Adipose tissue (tissue), 3 donors: ENCODE results near the gene OTOS. TPM values are rescaled to one million over a fixed set of nuclear protein-coding genes. Genes with fewer than 3 reads are reported as not detected.

Experiments used
- H3K27ac ChIP-seq: one replicate; pipeline ENCODE4 v1.5.1; 2013; ENCODE audit warnings: low read depth, low read length
- WGBS, 3 donors: extraction: QIAGEN DNeasy Blood & Tissue Kit; methylation state at CpG; one replicate each; pipeline ENCODE4 v1.1.7; 2013; 5-methylcytosine and 5-hydroxymethylcytosine counted together
- polyA plus RNA-seq, 3 donors: library from polyadenylated mRNA; stranded (reverse); fragments of 200-250 nt; gene quantifications; one replicate each; pipeline ENCODE4 v1.2.3, GENCODE V29; 2013
- donor health status: healthy with polysubstance abuse.
- donor health status: Bipolar disorder and iron deficiency.
- donor health status: healthy.

The OTOS gene
- polyA plus RNA-seq, 3 donors, result 0.58 TPM; not detected in 2

DNA sequence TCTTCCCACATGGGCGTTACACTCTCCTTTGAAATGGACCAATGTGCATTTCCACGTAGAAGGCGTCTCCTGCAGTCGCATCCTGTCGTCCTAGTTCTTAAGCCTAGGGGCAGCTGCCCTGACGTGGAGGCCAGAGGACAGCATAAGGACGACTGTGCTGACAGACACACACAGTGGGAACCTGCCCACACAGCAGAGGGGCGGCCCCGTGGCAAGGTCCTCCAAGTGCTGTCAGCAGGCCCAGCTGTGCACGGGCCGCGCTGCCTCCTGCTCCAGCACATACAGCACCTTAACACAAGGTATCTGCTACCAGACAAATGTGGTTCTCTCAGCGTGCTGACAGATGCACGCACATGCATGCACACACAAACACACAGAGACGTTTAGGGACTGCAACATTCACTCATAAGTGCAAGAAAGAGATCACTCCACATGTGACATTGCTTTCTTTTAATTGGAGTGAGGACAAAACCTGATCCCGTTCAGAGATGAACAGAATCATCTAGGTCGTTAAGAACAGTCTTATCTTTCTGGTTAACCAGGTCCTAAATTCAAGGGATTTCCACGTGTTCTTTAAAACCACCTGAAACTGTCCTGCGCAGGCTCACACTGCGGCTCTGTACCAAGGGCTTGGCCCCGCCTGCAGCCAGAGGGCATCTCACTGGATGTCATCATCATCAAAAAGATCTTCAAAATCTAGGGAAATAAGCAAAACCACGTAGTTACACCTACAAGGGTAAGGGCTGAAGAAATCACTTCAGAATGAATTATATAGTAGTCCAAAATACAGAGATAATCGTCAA lies 9.9 kb downstream of the OTOS start:
- no peak overlapping the region for H3K27ac ChIP-seq

DNA sequence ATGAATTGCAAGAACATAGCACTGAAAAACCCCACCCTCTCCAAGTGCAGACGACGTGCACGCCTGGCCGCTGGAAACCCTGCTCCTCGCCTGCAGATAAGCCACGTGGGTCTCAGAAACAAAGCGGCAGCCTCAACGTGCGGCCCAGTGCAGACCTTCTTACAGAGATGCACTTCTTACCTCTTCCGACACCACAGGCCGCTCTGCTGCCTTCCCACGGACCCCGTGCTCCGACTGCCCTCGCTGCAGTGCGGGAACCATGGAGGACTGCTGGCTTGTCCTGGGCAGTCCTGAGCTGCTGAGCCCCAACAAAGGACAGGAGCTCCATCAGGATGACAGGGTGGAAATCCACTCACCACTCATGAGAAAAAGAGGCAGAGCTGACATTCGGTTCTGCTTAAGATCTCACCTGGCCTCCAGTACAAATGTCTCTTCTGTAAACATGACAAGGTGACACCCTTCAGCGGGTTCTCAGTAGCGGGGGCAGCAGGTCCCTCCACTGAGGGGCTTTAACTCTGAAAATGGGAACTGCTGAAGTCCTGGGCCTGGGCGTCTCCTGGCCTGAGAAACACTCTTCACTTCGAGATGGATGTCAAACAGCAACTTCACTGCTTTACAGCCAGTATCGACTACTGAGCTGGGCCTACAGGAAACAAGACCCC lies 10.6 kb downstream of the OTOS start:
- H3K27ac ChIP-seq, result no peak overlapping the region
- WGBS, 3 donors, result 94 to 95% (median 94%) methylated on average over 22 of the region's 22 CpGs

More for the DNA sequence above, 9.9 kb downstream of the OTOS start:
- WGBS, 3 donors, result 90 to 92% (median 92%) methylated on average over 23 of the region's 23 CpGs

DNA sequence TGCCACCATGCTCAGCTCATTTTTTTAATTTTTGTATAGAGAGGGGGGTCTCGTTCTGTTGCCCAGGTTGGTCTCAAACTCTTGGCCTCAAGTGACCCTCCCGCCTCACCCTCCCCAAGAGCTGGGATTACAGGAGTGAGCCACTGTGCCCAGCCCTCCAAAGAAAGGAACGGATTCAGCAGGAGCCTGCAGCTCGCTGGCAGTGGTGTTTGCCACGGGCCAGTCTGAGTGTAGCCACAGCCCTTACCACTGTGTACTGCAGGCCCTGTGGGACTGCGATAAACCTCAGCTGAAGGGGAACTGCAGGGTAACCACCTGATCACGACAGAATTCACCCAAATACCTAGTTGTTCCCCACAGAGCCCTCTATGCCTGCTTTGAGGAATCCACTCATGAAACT lies 11.1 kb downstream of the OTOS start:
- 89 to 94% (median 91%) methylated on average over 7 of the region's 7 CpGs for WGBS, 3 donors
- no peak overlapping the region for H3K27ac ChIP-seq

GRCh38 chr2:240128608-240129145 lies 11.8 kb downstream of the OTOS start:
- WGBS, 3 donors, result 77 to 88% (median 85%) methylated on average over 12 of the region's 12 CpGs
- H3K27ac ChIP-seq, result no peak overlapping the region

DNA sequence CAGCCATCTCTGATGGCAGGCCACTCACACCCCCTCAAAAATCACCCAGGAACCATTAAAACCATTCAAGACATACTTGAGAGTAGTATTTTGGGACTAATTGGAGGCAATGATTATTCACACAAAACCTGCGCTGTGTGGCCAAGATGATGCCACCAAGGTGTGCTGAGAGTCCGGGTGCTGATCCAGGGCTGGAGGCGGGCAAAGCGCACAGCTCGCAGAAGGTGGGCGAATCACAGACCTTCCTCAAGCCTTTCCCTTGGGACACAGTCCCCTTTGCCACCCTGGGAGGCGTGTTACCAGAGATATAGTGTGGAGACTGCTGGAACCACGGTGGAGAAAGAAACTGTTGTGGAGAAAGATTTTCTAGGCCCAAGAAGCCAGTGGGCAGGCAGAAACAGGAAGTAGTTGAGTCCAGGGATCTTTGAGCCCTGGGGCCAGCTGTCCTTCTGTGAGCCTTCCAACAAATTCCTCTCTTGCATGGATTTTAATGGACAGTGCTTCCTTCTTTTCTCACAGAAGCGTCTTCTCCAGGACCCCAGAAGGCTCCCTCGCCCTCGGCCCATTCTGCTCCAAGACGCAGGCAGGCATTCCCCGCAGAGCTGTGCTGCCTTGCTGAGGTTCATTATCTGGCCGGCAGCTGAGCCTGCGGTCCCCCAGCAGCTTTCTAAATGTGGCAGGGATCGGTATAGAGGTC lies 12.4 kb downstream of the OTOS start:
- H3K27ac ChIP-seq, result no peak overlapping the region
- WGBS, 3 donors, result 91 to 95% (median 94%) methylated on average over 16 of the region's 16 CpGs

DNA sequence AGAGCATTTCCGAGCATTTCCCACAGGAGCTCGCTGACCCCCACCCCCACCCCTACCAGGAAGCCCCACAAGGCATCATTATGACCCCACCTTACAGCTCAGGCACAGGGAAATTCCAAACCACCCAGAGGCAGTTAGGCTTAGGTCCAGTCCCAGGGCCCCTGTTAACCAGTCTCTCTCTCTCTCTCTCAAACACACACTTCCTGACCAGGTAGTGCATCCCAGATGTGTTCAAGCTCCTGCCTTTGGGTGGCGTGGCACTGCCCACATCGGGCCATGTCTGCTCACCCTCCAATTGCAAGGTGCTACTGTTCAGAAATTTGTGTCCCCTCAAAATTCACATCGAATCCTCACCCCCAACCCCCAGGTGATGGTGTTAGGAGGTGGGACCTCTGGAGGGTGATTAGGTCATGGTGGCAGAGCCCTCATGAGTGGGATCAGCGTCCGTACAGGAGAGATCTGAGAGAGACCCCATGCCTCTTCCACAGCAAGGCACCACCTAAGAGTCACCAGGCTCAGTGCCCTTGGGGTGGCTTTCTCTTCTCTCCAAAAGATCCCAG lies 13.2 kb downstream of the OTOS start:
- H3K27ac ChIP-seq, result no peak overlapping the region
- 82 to 95% (median 95%) methylated on average over 7 of the region's 7 CpGs for WGBS, 3 donors

- WGBS, 3 donors, result 86 to 95% (median 94%) methylated on average over 10 of the region's 10 CpGs
- no peak overlapping the region for H3K27ac ChIP-seq
Measured at GRCh38 chr2:240126731-240127130, 13.7 kb downstream of the OTOS start.

DNA sequence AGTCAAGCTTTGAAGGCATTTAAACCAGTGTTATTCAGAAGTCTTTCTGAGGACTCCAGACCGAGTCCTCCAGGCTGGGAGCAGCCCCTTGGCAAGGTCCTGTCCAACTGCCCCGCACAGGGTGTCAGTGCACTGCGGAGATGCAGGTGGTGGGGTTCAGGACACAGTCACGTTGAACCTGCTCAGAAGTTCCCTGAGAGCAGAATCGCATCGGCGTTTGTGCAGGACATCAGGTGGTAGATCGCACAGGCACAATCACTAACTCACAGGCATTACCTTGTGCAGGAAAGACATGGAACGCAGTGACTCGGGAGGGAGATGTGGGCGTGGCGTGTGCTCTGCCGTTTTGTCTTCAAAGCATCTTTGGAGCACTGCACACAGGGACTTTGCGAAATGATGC lies 14.7 kb downstream of the OTOS start:
- WGBS, 3 donors, result 94 to 96% (median 94%) methylated on average over 14 of the region's 14 CpGs
- no peak overlapping the region for H3K27ac ChIP-seq

- no peak overlapping the region for H3K27ac ChIP-seq
- 84 to 95% (median 94%) methylated on average over 8 of the region's 8 CpGs for WGBS, 3 donors
Measured at GRCh38 chr2:240124651-240125030, 15.8 kb downstream of the OTOS start.

- WGBS, 3 donors, result 86 to 90% (median 88%) methylated on average over 24 of the region's 24 CpGs
- H3K27ac ChIP-seq, result no peak overlapping the region
Measured at GRCh38 chr2:240123821-240124650, 16.4 kb downstream of the OTOS start.

DNA sequence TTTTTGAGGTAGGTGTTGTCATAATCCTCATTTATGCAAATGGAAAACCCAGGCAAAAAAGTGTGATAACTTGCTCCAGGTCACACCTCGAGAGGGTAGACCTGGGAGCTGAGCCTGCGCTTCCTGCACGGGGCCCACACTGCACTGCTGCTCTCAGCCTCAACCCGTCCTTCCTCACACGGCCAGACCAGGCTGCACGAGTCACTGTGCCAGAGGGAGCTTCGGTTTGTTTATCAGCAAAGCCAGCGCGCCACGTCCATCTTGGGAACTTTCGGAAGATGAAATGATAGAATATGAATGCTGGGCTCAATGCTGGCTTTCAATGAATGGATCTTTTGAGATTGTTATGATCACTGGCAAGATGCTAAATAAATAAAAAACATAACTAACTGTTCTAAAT lies 18.8 kb downstream of the OTOS start:
- no peak overlapping the region for H3K27ac ChIP-seq
- 42 to 61% (median 59%) methylated on average over 11 of the region's 11 CpGs for WGBS, 3 donors

DNA sequence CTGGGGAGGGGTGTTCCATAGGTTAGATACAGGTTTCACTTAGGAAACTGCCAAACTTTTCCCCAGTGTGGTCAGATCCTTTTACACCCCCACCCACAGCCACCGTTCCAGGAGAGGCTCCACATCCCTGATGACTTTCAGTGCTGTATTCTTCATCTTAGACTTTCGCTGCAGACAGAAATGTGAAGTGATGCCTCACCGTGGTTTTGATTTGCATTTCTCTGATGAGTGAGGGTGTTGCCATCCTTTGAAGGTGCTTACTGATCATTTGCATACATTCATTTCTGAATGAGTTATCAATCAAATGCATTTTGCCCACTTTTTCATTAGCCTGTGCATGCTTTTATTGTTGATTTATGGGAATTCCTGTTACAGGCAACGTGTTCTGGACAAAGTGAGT lies 19.3 kb downstream of the OTOS start:
- 57 to 62% (median 60%) methylated on average over 4 of the region's 4 CpGs for WGBS, 3 donors
- H3K27ac ChIP-seq, result no peak overlapping the region

GRCh38 chr2:240114233-240114632 lies 26.2 kb downstream of the OTOS start:
- WGBS, 3 donors, result 75 to 82% (median 76%) methylated on average over 6 of the region's 6 CpGs

DNA sequence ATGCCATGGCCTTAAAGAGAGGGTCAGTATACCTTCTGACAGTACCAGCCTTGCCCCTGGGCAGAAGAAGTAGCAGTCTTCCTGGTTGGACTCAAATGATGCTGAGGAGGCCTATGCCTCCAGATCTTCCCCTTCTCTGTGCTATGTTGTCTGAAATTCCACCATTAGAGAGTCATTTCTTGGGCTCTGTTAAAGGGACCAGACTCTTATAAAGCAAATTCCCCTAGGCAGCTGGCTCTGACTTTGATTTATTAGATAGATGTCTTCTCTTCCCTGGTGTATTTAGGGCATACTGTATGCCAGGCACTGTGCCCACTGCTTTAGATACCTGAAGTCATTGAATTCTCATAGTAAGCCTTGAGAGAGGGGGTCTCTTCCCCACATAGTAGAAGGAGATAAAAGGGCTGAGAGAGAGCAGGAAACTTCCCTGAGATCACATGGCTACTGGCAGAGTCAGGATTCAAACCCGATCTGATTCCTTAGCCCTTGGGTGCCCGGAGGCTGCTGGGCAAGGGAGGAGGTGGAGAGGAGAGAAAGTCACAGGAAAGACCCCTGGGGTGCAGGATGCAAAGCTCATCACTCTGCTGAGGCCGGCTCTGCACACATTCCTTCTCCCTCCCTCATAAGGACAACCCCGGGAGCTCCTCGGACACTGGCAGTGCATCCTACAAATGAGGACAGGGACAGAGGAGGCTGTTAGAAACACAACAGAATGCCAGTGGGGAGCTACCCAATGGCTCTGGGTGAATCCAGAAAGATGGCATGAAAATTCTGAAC lies 27.4 kb downstream of the OTOS start:
- 12 to 28% (median 18%) methylated on average over 5 of the region's 5 CpGs for WGBS, 3 donors
- H3K27ac ChIP-seq, result no peak overlapping the region

More at GRCh38 chr2:240114233-240114632, 26.2 kb downstream of the OTOS start:
- H3K27ac ChIP-seq, result no peak overlapping the region

- 48 to 54% (median 49%) methylated on average over 10 of the region's 10 CpGs for WGBS, 3 donors
- no peak overlapping the region for H3K27ac ChIP-seq
Measured at GRCh38 chr2:240111253-240111652, 29.2 kb downstream of the OTOS start.

- H3K27ac ChIP-seq, result no peak overlapping the region
- WGBS, 3 donors, result 78 to 81% (median 80%) methylated on average over 11 of the region's 11 CpGs
Measured at GRCh38 chr2:240109386-240109785, 31.1 kb downstream of the OTOS start.

DNA sequence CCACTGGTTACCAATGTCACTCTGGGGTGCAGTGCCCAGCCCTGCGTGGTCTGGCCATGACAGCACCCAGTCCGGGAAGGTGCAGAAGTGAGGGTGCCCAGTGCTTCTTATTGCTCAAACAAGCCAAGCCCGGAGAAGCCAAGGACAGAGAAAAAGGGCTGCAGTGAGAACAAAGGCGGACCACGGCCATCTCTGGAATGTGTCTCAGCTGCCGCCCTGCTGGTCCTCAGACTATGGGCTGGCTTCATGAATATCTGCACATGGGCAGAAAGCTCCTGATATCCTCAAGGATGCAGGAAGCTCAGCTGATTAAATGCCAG lies 33.0 kb downstream of the OTOS start:
- 46 to 78% (median 73%) methylated on average over 6 of the region's 6 CpGs for WGBS, 3 donors
- H3K27ac ChIP-seq, result no peak overlapping the region
